SU-DHL-6 (cell line): ENCODE measurements around the gene PSMB1.

ENCODE experiments used
- H2AFZ ChIP-seq: fragments of 200-600 bp; sonication (generic); 2 replicates; pipeline ENCODE4 v1.6.1; 2014; ENCODE audit warnings: low read depth, mild to moderate bottlenecking, moderate library complexity, mixed read lengths, antibody characterized with exemption, low read length; ENCODE audit not compliant: severe bottlenecking
- H3F3A ChIP-seq: fragments of 200-600 bp; shearing (Covaris generic); 2 replicates; pipeline ENCODE4 v1.6.0; 2016; ENCODE audit warnings: antibody characterized with exemption, mild to moderate bottlenecking; ENCODE audit not compliant: insufficient read depth
- H3K27ac ChIP-seq: fragments of 200-600 bp; sonication (generic); 2 replicates; pipeline ENCODE4 v1.5.1; 2016; ENCODE audit warnings: low read depth, mild to moderate bottlenecking, low read length, moderate library complexity, mixed read lengths
- H3K27me3 ChIP-seq: fragments of 200-600 bp; sonication (generic), shearing (Covaris generic); 2 replicates; pipeline ENCODE4 v1.6.0; 2014; ENCODE audit warnings: mild to moderate bottlenecking, low read length
- H3K36me3 ChIP-seq: fragments of 200-600 bp; sonication (generic); 2 replicates; pipeline ENCODE4 v1.6.1; 2014; ENCODE audit warnings: mild to moderate bottlenecking, low read length, mixed read lengths
- H3K4me2 ChIP-seq: fragments of 300-600, 200-600 bp; shearing (Covaris generic), sonication (generic); 2 replicates; pipeline ENCODE4 v1.6.0; 2014; ENCODE audit warnings: low read length, low read depth, mild to moderate bottlenecking; ENCODE audit not compliant: poor library complexity, severe bottlenecking
- H3K4me3 ChIP-seq: fragments of 200-600 bp; sonication (generic); 2 replicates; pipeline ENCODE4 v1.5.1; 2014; ENCODE audit warnings: antibody characterized with exemption, low read length, mild to moderate bottlenecking, mixed read lengths; ENCODE audit not compliant: insufficient read depth, poor library complexity, severe bottlenecking
- H3K79me2 ChIP-seq: fragments of 200-600 bp; sonication (generic); 2 replicates; pipeline ENCODE4 v1.6.1; 2014; ENCODE audit warnings: mild to moderate bottlenecking, low read length, moderate library complexity; ENCODE audit not compliant: insufficient read depth
- H3K9ac ChIP-seq: fragments of 200-600 bp; sonication (generic); 2 replicates; pipeline ENCODE4 v1.7.0; 2014; ENCODE audit warnings: mild to moderate bottlenecking, low read length
- H3K9me2 ChIP-seq: fragments of 200-600 bp; sonication (generic); replicated peaks from 2 replicates; pipeline ENCODE4 v1.6.1; 2014; ENCODE audit warnings: low read length; ENCODE audit not compliant: insufficient read depth
- H3K9me3 ChIP-seq: fragments of 200-600 bp; sonication (generic); 2 replicates; pipeline ENCODE4 v1.6.1; 2014; ENCODE audit warnings: low read length, mixed read lengths; ENCODE audit not compliant: insufficient read depth
- H4K20me1 ChIP-seq: fragments of 200-600 bp; sonication (generic); 2 replicates; pipeline ENCODE4 v1.6.1; 2014; ENCODE audit warnings: low read depth, mild to moderate bottlenecking, antibody characterized with exemption, low read length, moderate library complexity, mixed read lengths
- CTCF ChIP-seq: fragments of 200-600 bp; sonication (generic); IDR thresholded peaks from one replicate; pipeline ENCODE4 v1.5.1; 2017; ENCODE audit warnings: antibody characterized with exemption, mild to moderate bottlenecking, low read length, moderate library complexity; ENCODE audit not compliant: insufficient read depth, poor library complexity, severe bottlenecking
- EZH2phosphoT487 ChIP-seq: fragments of 200-600 bp; sonication (generic), shearing (Covaris generic); conservative IDR thresholded peaks from 2 replicates; pipeline ENCODE4 v1.6.1; 2018; ENCODE audit warnings: mild to moderate bottlenecking, antibody characterized with exemption, low read length, moderate library complexity, mixed read lengths

PSMB1 gene

GRCh38 chr6:170522565-170523183 lies 30.4 kb downstream of the PSMB1 start:
- no peaks in the 10 kb centered on the region for H3K9me2 ChIP-seq
- no peak overlapping the region for H3K4me2 ChIP-seq
- no peaks in the 10 kb centered on the region for H4K20me1 ChIP-seq
- no peak overlapping the region for H3K4me3 ChIP-seq
- no peak overlapping the region for H3K9ac ChIP-seq
- no peak overlapping the region for H2AFZ ChIP-seq
- H3K36me3 ChIP-seq: no peaks in the 10 kb centered on the region
- no peaks in the 10 kb centered on the region for H3K79me2 ChIP-seq
- H3K27ac ChIP-seq: no peak overlapping the region
- no peaks in the 10 kb centered on the region for H3K9me3 ChIP-seq
- no peak for TF ChIP-seq CTCF
- no peaks in the 10 kb centered on the region for H3K27me3 ChIP-seq
- H3F3A ChIP-seq: no peaks in the 10 kb centered on the region

- Histone ChIP-seq H4K20me1 (no peaks in the 10 kb centered on the region), H3F3A (no peaks in the 10 kb centered on the region), H3K9me2 (no peaks in the 10 kb centered on the region), H3K27ac (no peak overlapping the region), H3K27me3 (no peaks in the 10 kb centered on the region), H3K4me2 (no peak overlapping the region), H3K36me3 (no peaks in the 10 kb centered on the region), H3K9me3 (no peaks in the 10 kb centered on the region), H3K79me2 (no peaks in the 10 kb centered on the region), H3K9ac (no peak overlapping the region), H2AFZ (no peak overlapping the region), H3K4me3 (no peak overlapping the region)
- peak; percentile 88 for TF ChIP-seq CTCF
- TF ChIP-seq EZH2phosphoT487: no peak
These were observed 36.1 kb downstream of the PSMB1 start for GRCh38 chr6:170516783-170517616.

- Histone ChIP-seq H3K9me2 (no peaks in the 10 kb centered on the region), H3K9me3 (no peaks in the 10 kb centered on the region), H3K36me3 (no peaks in the 10 kb centered on the region), H3K4me3 (no peak overlapping the region), H3K27ac (no peak overlapping the region), H4K20me1 (no peaks in the 10 kb centered on the region), H3K79me2 (no peaks in the 10 kb centered on the region), H3K27me3 (no peaks in the 10 kb centered on the region), H3F3A (no peaks in the 10 kb centered on the region), H3K4me2 (no peak overlapping the region), H2AFZ (no peak overlapping the region), H3K9ac (no peak overlapping the region)
- TF ChIP-seq CTCF: no peak
These were observed 38.2 kb downstream of the PSMB1 start for GRCh38 chr6:170514908-170515307.
